Small intestine (tissue), 7 donors: ENCODE measurements around the gene ALG10B. TPM values are rescaled to one million over a fixed set of nuclear protein-coding genes. Genes with fewer than 3 reads are reported as not detected.
"Not testable (repeated sequence)": the region's sequence is repeated elsewhere in the genome, so short reads cannot be mapped to it uniquely, and the experiment has no call there.

ENCODE experiments used
- DNase-seq, 2 donors: peaks; one replicate each; pipeline versions ENCODE4 v3.0.0 to v3.0.0-alpha.2; 2013
- FAIRE-seq: peaks from 2 replicates; lab custom pipeline; 2012; peaks lifted over from hg19 to GRCh38; lab: Jason Lieb, UNC
- H3K27ac ChIP-seq, 3 donors: one replicate each; pipeline ENCODE4 v1.5.1; 2013; ENCODE audit warnings: low read length in 2 of 3, mild to moderate bottlenecking in 2 of 3, control low read depth in 1 of 3, inconsistent platforms in 1 of 3, low read depth in 1 of 3, moderate library complexity in 1 of 3
- H3K27me3 ChIP-seq, 3 donors: one replicate each; pipeline ENCODE4 v1.6.1; 2013; ENCODE audit warnings: low read length in 3 of 3, inconsistent platforms in 1 of 3; ENCODE audit not compliant: control insufficient read depth in 3 of 3, insufficient read depth in 3 of 3
- H3K36me3 ChIP-seq, 3 donors: one replicate each; pipeline ENCODE4 v1.6.1; 2013; ENCODE audit warnings: low read length in 3 of 3, inconsistent platforms in 1 of 3, low read depth in 1 of 3, mild to moderate bottlenecking in 1 of 3, moderate library complexity in 1 of 3; ENCODE audit not compliant: control insufficient read depth in 3 of 3, insufficient read depth in 2 of 3
- H3K4me1 ChIP-seq, 3 donors: one replicate each; pipeline ENCODE4 v1.6.1; 2013; ENCODE audit warnings: low read length in 2 of 3, inconsistent platforms in 1 of 3, low read depth in 1 of 3, mild to moderate bottlenecking in 1 of 3, moderate library complexity in 1 of 3; ENCODE audit not compliant: control insufficient read depth in 3 of 3, insufficient read depth in 2 of 3
- H3K4me3 ChIP-seq, 3 donors: one replicate each; pipeline ENCODE4 v1.5.1; 2013; ENCODE audit warnings: low read length in 3 of 3, control low read depth in 1 of 3, inconsistent platforms in 1 of 3, low read depth in 1 of 3, mild to moderate bottlenecking in 1 of 3, moderate library complexity in 1 of 3
- H3K9me3 ChIP-seq, 2 donors: one replicate each; pipeline ENCODE4 v1.6.1; 2013; ENCODE audit warnings: low read depth in 1 of 2, low read length in 1 of 2; ENCODE audit not compliant: control insufficient read depth in 2 of 2, insufficient read depth in 1 of 2
- whole genome bisulfite sequencing, 3 donors: extraction: QIAGEN DNeasy Blood & Tissue Kit; methylation state at CpG; one replicate each; pipeline ENCODE4 v1.1.7; 2013; 5-methylcytosine and 5-hydroxymethylcytosine counted together
- polyA plus RNA-seq, 4 donors: library from polyadenylated mRNA; stranded (reverse) in 3 of 4; unstranded in 1 of 4; fragments of 200-250 nt in 3 of 4; fragments of 120-200 nt in 1 of 4; gene quantifications; one replicate each; pipeline versions ENCODE4 v1.2.1 to v1.2.3, GENCODE V29; 2013
- donor health status: healthy with polysubstance abuse.
- donor health status: control.
- donor health status: control.
- donor health status: Bipolar disorder and iron deficiency.
- donor health status: healthy.

The ALG10B gene
- polyA plus RNA-seq, 4 donors, result 0.22 to 7.4 (median 1.2) TPM

DNA sequence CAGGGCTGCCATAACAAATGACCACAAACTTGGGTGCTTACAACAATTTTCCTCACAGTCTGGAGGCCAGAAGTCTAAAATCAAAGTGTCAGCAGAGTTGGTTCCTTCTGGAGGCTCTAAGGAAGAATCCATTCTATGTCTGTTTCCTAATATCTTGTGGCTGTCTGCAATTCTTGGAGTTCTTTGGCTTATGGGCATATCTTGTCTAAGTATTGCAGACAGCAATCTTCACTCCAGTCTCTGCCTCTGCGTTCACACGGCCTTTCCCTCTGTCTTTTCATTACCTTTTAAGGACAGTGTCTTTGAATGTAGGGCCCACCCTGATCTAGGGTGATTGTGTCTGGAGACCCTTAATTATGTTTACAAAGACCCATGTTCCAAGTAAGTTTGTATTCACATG lies 5.4 kb downstream of the ALG10B start:
- H3K36me3 ChIP-seq, H3K27ac ChIP-seq, DNase-seq, FAIRE-seq, H3K4me1 ChIP-seq, H3K4me3 ChIP-seq, H3K9me3 ChIP-seq, H3K27me3 ChIP-seq: not testable (repeated sequence)
- 85 to 92% (median 86%) methylated on average over 2 of the region's 2 CpGs for WGBS, 3 donors

DNA sequence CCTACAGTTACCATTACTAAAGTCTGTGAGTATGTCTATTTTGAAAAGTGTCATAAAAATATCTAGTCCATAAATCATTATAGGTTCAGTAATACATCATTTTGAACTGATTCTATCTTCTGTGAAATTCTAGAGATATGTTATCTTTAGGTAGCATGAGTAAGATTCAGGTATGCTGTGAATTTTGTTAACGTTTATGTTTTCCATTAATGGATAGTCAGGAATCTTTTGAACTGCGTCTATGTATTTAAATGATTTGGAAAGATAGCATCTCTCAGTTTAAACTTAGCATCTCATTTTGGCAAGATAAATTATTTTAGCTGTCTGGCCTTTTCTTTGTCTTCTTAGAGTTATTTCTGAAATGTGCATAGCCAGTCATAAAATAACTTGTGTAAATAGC lies 8.3 kb downstream of the ALG10B start:
- Histone ChIP-seq H3K36me3 (peaks cover 0 to 3% (median 0%) of the 10 kb centered on the region in 3 donors), H3K9me3 (no peaks in the 10 kb centered on the region), H3K27ac (no peak overlapping the region), H3K27me3 (no peaks in the 10 kb centered on the region), H3K4me1 (no peaks in the 10 kb centered on the region), H3K4me3 (no peak overlapping the region)
- FAIRE-seq (no peak), DNase-seq (no peak)
- WGBS, 3 donors, result 80 to 81% (median 81%) methylated on average over 2 of the region's 2 CpGs

DNA sequence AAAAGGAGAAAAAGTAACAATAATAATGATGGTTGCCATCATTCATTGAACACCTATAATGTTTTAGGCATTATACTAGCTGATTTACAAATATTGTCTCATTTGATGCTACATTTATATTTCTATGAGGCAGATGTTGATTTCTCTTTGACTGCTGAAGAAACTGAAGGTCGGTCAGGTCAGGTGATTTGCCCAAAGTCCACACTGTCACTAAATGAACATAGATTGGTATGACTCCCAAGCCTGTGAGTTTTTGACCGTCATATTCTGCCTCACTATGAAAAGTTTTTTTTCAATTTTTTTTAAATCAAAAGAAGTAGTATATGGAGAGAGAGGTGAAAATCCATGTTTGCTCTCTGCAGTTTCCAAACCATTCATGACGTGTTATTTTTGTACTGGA lies 10.8 kb downstream of the ALG10B start:
- DNase-seq (peak in 1 of 2 donors; percentile 3), FAIRE-seq (no peak)
- 62 to 86% (median 81%) methylated on average over 3 of the region's 3 CpGs for WGBS, 3 donors
- H3K27ac ChIP-seq, result no peak overlapping the region
- H3K27me3 ChIP-seq, result no peaks in the 10 kb centered on the region
- H3K4me3 ChIP-seq, result no peak overlapping the region
- peaks cover 0 to 3% (median 0%) of the 10 kb centered on the region in 3 donors for H3K36me3 ChIP-seq
- no peaks in the 10 kb centered on the region for H3K4me1 ChIP-seq
- peaks cover 0 to 3% of the 10 kb centered on the region in 2 donors for H3K9me3 ChIP-seq

DNA sequence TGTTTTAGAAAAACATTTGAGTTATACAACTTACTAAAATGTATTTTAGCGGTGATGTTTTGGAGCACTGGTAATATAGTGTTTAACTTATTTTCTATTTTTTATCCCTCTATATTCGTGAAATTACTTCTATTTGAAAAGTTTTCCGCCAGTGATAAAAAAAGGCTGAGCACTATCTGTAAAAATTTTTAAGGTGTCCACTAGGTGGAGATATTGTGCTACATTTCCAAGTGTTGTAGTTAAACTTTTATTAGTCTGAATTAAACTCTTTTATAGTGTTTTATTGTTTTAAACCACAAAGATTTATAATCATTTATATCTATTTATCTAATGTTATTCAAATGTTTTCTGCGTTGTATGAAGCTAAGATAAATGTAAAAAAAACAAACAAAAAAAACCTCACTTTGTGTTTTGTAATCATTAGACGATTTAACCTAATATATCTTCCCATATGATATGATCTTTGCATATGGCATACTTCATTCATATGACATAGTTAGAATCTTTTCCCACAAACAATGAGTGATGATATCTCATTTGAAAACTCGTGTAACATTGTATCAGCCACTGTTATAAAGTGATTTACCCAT lies 11.8 kb downstream of the ALG10B start:
- Histone ChIP-seq H3K27ac (no peak overlapping the region), H3K4me3 (no peak overlapping the region), H3K9me3 (peaks cover 0 to 3% of the 10 kb centered on the region in 2 donors), H3K4me1 (no peaks in the 10 kb centered on the region), H3K27me3 (no peaks in the 10 kb centered on the region), H3K36me3 (peaks cover 0 to 3% (median 0%) of the 10 kb centered on the region in 3 donors)
- DNase-seq (peak; percentile 24 to 37), FAIRE-seq (peak; percentile 98)
- WGBS, 3 donors, result 18 to 29% (median 20%) methylated on average over 5 to 6 of the region's 6 CpGs

DNA sequence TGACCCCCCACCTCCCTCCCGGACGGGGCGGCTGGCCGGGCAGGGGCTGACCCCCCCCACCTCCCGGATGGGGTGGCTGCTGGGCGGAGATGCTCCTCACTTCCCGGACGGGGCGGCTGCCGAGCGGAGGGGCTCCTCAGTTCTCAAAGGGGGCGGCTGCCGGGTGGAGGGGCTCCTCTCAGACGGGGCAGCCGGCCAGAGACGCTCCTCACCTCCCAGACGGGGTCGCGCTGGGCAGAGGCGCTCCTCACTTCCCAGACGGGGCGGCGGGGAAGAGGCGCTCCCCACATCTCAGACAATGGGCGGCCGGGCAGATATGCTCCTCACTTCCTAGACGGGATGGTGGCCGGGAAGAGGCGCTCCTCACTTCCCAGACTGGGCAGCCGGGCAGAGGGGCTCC lies 13.8 kb downstream of the ALG10B start:
- 89 to 90% (median 89%) methylated on average over 17 to 25 of the region's 30 CpGs for WGBS, 3 donors
- not testable (repeated sequence) for H3K27me3 ChIP-seq, H3K36me3 ChIP-seq, DNase-seq, H3K4me3 ChIP-seq, FAIRE-seq, H3K4me1 ChIP-seq, H3K9me3 ChIP-seq, H3K27ac ChIP-seq

DNA sequence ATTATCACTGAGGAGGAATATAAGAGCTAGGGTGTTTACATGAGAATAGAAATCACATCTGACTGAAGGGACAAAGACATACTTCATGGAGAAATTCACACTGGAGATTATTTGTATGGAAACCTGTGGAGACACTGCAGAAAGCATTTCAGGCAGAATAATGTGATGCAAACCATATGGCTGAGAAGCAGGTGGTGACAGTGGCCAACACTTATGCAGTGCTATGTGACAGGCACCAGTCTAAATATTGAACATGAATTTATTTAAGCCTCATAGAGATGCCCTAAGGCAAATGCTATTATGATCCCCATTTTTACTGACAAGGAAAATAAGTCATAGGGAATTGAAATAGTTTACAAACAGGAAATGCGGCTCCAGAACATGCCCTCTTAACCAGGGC lies 16.2 kb downstream of the ALG10B start:
- Histone ChIP-seq H3K4me3 (no peak overlapping the region), H3K27me3 (no peaks in the 10 kb centered on the region), H3K4me1 (no peaks in the 10 kb centered on the region), H3K36me3 (no peaks in the 10 kb centered on the region), H3K27ac (no peak overlapping the region), H3K9me3 (peaks cover 0 to 3% of the 10 kb centered on the region in 2 donors)
- DNase-seq (no peak), FAIRE-seq (no peak)
- WGBS, 3 donors, result 94 to 95% (median 95%) methylated on average over 1 of the region's 1 CpG

DNA sequence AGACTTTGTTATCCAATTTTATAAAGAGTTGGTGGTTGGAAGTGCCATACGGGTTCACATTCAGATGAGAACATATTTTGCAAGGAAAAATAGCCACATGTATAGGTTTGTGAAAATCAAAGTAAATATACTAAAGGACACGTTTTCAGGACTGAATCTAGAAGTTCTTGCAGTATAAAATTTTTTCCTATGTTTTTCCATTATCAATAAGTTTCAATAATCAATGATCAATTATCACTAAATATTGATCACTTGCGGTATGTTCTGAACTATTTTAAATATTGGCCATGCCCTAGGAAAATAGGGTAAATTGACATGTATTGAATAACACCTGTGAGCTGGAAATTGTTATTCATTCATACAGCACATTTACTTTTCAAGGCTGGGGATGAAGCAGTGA lies 25.9 kb downstream of the ALG10B start:
- no peak for DNase-seq
- H3K36me3 ChIP-seq, result no peaks in the 10 kb centered on the region
- H3K4me1 ChIP-seq, result no peaks in the 10 kb centered on the region
- no peak for FAIRE-seq
- H3K27me3 ChIP-seq, result no peaks in the 10 kb centered on the region
- 43 to 73% (median 60%) methylated on average over 3 of the region's 3 CpGs for WGBS, 3 donors
- H3K9me3 ChIP-seq, result peaks cover 0 to 13% of the 10 kb centered on the region in 2 donors
- H3K4me3 ChIP-seq, result no peak overlapping the region
- no peak overlapping the region for H3K27ac ChIP-seq

DNA sequence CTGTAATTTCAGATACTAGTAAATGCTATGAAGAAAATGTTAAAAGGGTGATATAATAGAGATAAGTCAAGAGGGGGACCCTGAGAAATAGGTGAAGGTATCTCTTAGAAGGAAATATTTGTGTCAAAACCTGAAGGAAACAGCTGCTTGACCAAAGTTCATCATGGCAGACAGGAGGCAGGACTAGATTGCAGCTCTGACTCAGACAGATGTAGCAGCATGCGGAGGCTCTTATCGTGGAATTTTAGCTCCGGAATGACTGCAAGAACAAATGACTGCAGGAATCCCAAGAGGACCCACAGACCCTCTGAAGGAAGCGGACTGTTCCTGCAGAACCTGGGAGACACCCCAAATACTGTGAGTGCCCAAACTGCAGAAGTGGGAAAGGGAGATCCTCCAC lies 26.7 kb downstream of the ALG10B start:
- WGBS, 3 donors, result 56 to 69% (median 65%) methylated on average over 4 of the region's 4 CpGs
- H3K9me3 ChIP-seq, result peaks cover 0 to 13% of the 10 kb centered on the region in 2 donors
- not testable (repeated sequence) for H3K27me3 ChIP-seq, H3K36me3 ChIP-seq, DNase-seq, H3K4me1 ChIP-seq, H3K4me3 ChIP-seq, FAIRE-seq, H3K27ac ChIP-seq

DNA sequence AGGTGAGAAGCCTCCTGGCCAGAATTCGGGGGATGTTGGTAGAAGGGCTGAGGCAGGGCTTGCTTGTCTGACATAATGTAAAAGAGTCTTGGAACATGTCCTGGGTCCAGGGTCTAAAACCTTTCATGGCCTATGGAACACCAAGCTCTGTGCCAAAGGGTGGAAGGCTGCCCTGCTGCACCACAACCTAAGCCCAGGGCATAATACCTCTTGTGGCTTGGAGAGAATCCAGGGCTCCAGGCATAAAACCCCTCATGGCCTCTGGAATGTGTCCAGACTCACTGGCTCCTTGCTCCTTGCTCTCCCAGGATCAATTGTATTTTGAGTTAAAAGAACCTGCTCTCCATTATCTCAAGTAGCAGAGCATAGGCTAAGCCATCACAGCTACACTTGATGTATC lies 27.3 kb downstream of the ALG10B start:
- not testable (repeated sequence) for H3K27ac ChIP-seq, FAIRE-seq, H3K4me3 ChIP-seq, H3K27me3 ChIP-seq, H3K4me1 ChIP-seq, DNase-seq, H3K36me3 ChIP-seq
- H3K9me3 ChIP-seq, result peaks cover 0 to 13% of the 10 kb centered on the region in 2 donors
- WGBS, 3 donors, result 60 to 85% (median 74%) methylated on average over 1 of the region's 1 CpG
